SHP77 treated with DMSO at 0.1 percent for 48 hours (cell line): ENCODE data around the gene DHRS2.

Experiments
- DNase-seq: peaks from one replicate; lab custom pipeline; 2025; lab: John Stamatoyannopoulos, UW

DHRS2 gene

DNA sequence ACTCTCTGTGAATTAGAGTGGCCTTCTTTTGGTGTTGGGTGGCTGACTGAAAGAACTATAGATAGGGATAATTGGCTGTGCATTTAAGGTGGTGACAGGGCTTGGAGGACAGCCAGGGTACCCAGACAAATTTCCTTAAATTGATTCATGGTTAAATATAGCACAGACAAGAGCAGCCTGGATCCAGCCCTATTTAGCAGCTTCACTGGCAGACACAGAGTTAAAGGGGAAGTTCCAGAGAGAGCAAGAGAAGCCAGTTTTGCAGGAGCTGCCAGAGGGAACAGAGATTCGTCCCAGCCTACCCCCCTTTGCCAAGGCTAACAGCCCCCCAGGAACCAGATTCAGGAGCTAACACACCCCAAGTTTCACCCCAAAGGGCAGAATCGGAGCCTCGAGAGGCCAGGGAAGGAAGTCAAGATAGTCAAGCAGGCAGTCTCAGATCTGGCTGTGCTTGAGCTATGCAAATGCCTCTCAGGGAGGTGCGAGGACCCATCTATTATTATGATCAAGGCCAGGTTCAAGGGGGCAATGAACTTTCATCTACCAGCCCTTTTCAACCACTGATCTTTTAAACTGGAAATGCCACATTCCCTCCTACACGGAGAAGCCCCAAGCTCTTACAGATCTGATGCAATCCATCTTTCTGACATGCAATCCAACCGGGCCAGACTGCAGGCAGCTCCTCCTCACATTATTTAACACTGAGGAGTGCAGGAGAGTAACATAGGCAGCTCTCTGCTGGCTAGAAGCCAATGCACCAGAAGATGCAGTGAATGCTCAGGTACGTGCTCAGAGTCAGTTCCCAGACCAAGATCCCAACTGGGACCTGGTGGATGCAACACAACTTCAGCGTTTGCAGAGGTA lies 58.2 kb downstream of the DHRS2 start:
- no peak for DNase-seq
